HFFc6 (cell line): Measurements from ENCODE around the gene NPIPB8. TPM values are rescaled to one million over a fixed set of nuclear protein-coding genes. Genes with fewer than 3 reads are reported as not detected.
"Not testable (repeated sequence)": the region's sequence is repeated elsewhere in the genome, so short reads cannot be mapped to it uniquely, and the experiment has no call there.

Experiments
- DNase-seq: peaks from one replicate; pipeline ENCODE4 v3.0.0-alpha.2; 2018
- H3K27ac Mint-ChIP-seq: 2 replicates; pipeline ENCODE4 v1.8.0; 2020; ENCODE audit warnings: mild to moderate bottlenecking, mixed read lengths
- H3K27me3 Mint-ChIP-seq: 2 replicates; pipeline ENCODE4 v1.8.0; 2021; ENCODE audit warnings: mild to moderate bottlenecking, moderate library complexity, mixed read lengths; ENCODE audit not compliant: insufficient read depth
- H3K36me3 Mint-ChIP-seq: 2 replicates; pipeline ENCODE4 v1.8.0; 2021; ENCODE audit warnings: low read depth, mixed read lengths
- H3K4me1 Mint-ChIP-seq: 2 replicates; pipeline ENCODE4 v1.8.0; 2020; ENCODE audit warnings: low read depth, mixed read lengths
- H3K4me3 Mint-ChIP-seq: 2 replicates; pipeline ENCODE4 v1.8.0; 2020; ENCODE audit warnings: mild to moderate bottlenecking, moderate library complexity, mixed read lengths
- H3K9me3 Mint-ChIP-seq: 2 replicates; pipeline ENCODE4 v1.8.0; 2020; ENCODE audit warnings: mild to moderate bottlenecking, mixed read lengths
- total RNA-seq, 6 experiments: library from RNA; stranded (reverse); fragmentation: NEBNext Ultra II Directional; extraction: Animal tissue kit (Norgen Biotek cat#: 25700); gene quantifications; 2 replicates in 1 of 6; 3 replicates in 5 of 6; pipeline ENCODE4 v1.2.3, GENCODE V29; 2021
- TF ChIP-seq, protein P1 (sequence below): fragments of 200-600 bp; sonication (generic); IDR thresholded peaks from 2 replicates; pipeline ENCODE4 v1.5.0; 2021; ENCODE audit warnings: antibody characterized with exemption, mild to moderate bottlenecking

The NPIPB8 gene
- total RNA-seq, 6 experiments from 2014 or later = 0.31 to 0.75 TPM; not detected in 4

DNA sequence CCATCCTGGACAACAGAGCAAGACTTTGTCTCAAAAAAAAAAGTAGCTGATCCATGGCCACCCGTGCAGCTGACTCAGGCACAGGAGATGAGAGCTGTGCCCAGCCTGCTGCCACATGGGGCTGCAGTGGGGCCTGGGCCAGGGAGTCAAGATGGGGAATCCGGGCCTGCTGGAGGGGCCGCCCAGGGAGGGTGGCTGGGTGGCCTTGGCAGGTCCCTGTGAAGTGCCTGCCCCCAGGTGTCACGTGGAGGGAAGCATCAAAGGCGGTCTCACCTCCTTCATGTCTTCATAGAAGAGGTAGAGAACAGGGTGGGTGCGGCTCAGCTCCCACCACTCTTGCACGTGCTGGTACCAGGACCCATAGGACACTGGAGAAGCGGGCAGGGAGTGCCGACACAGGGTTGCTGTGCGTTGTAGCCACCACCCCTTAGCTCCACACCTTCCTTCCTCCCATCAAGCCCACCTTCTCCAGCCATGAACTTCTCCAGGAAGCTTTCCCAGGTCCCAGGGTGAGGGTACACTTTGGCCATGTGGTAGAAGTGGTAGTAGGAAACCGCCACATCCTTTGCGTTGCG lies 44.8 kb upstream of the NPIPB8 start:
- Mint-ChIP-seq H3K27ac (no peak overlapping the region), H3K27me3 (peaks cover 13% of the 10 kb centered on the region), H3K9me3 (no peaks in the 10 kb centered on the region), H3K4me1 (no peaks in the 10 kb centered on the region), H3K4me3 (no peak overlapping the region), H3K36me3 (peaks cover 12% of the 10 kb centered on the region; the same call in 1 of the 2 replicates)
- TF ChIP-seq, protein P1, sequence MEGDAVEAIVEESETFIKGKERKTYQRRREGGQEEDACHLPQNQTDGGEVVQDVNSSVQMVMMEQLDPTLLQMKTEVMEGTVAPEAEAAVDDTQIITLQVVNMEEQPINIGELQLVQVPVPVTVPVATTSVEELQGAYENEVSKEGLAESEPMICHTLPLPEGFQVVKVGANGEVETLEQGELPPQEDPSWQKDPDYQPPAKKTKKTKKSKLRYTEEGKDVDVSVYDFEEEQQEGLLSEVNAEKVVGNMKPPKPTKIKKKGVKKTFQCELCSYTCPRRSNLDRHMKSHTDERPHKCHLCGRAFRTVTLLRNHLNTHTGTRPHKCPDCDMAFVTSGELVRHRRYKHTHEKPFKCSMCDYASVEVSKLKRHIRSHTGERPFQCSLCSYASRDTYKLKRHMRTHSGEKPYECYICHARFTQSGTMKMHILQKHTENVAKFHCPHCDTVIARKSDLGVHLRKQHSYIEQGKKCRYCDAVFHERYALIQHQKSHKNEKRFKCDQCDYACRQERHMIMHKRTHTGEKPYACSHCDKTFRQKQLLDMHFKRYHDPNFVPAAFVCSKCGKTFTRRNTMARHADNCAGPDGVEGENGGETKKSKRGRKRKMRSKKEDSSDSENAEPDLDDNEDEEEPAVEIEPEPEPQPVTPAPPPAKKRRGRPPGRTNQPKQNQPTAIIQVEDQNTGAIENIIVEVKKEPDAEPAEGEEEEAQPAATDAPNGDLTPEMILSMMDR = no peak
- no peak for DNase-seq

GRCh38 chr16:28595451-28595850 lies 42.4 kb upstream of the NPIPB8 start:
- peaks cover 12% of the 10 kb centered on the region for H3K27me3 Mint-ChIP-seq
- not testable (repeated sequence) for H3K4me1 Mint-ChIP-seq, H3K36me3 Mint-ChIP-seq, H3K4me3 Mint-ChIP-seq, H3K27ac Mint-ChIP-seq, H3K9me3 Mint-ChIP-seq, DNase-seq

- Mint-ChIP-seq H3K4me3 (no peak overlapping the region), H3K27ac (no peak overlapping the region), H3K27me3 (peaks cover 10% of the 10 kb centered on the region), H3K9me3 (no peaks in the 10 kb centered on the region), H3K36me3 (peaks cover 7% of the 10 kb centered on the region; the same call in 1 of the 2 replicates), H3K4me1 (no peaks in the 10 kb centered on the region)
- no peak for DNase-seq
- TF ChIP-seq, protein P1 = no peak
Observed at GRCh38 chr16:28596115-28596630, 41.7 kb upstream of the NPIPB8 start.

GRCh38 chr16:28596840-28597691 lies 40.8 kb upstream of the NPIPB8 start, which contains the start of gene SULT1A2:
Gene SULT1A2 (minus strand): TSS chr16:28597050. CDS start chr16:28595930, 1,120 bp downstream.
- H3K9me3 Mint-ChIP-seq = no peaks in the 10 kb centered on the region
- H3K27me3 Mint-ChIP-seq = peaks cover 12% of the 10 kb centered on the region
- no peaks in the 10 kb centered on the region for H3K4me1 Mint-ChIP-seq
- H3K36me3 Mint-ChIP-seq = no peaks in the 10 kb centered on the region; the same call in 1 of the 2 replicates
- no peak within 1 kb of the TSS for H3K4me3 Mint-ChIP-seq
- DNase-seq = no peak
- H3K27ac Mint-ChIP-seq = no peak within 1 kb of the TSS
- TF ChIP-seq, protein P1 = no peak

- no peaks in the 10 kb centered on the region for H3K9me3 Mint-ChIP-seq
- peak; percentile 15 for DNase-seq
- no peak overlapping the region for H3K4me3 Mint-ChIP-seq
- no peaks in the 10 kb centered on the region for H3K4me1 Mint-ChIP-seq
- TF ChIP-seq, protein P1 = no peak
- peaks cover 11% of the 10 kb centered on the region for H3K27me3 Mint-ChIP-seq
- no peaks in the 10 kb centered on the region for H3K36me3 Mint-ChIP-seq
- H3K27ac Mint-ChIP-seq = no peak overlapping the region
Observed at GRCh38 chr16:28597692-28598261, 40.1 kb upstream of the NPIPB8 start.

GRCh38 chr16:28599377-28600285 lies 38.2 kb upstream of the NPIPB8 start:
- not testable (repeated sequence) for H3K4me1 Mint-ChIP-seq, H3K4me3 Mint-ChIP-seq, H3K9me3 Mint-ChIP-seq, H3K27ac Mint-ChIP-seq, DNase-seq, H3K36me3 Mint-ChIP-seq
- H3K27me3 Mint-ChIP-seq = peaks cover 21% of the 10 kb centered on the region

- not testable (repeated sequence) for H3K36me3 Mint-ChIP-seq, DNase-seq, H3K4me3 Mint-ChIP-seq, H3K27ac Mint-ChIP-seq, H3K4me1 Mint-ChIP-seq, H3K9me3 Mint-ChIP-seq
- peaks cover 21% of the 10 kb centered on the region for H3K27me3 Mint-ChIP-seq
Observed at GRCh38 chr16:28600965-28601364, 36.9 kb upstream of the NPIPB8 start.

GRCh38 chr16:28601589-28601988 lies 36.3 kb upstream of the NPIPB8 start:
- not testable (repeated sequence) for DNase-seq, H3K36me3 Mint-ChIP-seq, H3K9me3 Mint-ChIP-seq, H3K4me1 Mint-ChIP-seq, H3K4me3 Mint-ChIP-seq, H3K27ac Mint-ChIP-seq
- H3K27me3 Mint-ChIP-seq = peaks cover 25% of the 10 kb centered on the region
